H1 (cell line): ENCODE data around the gene AKR1C2. TPM values are rescaled to one million over a fixed set of nuclear protein-coding genes. Genes with fewer than 3 reads are reported as not detected.

ENCODE experiments used
- CTCF ChIA-PET: fragments of 300-600 bp; sonication (Branson Sonifier 250); formaldehyde crosslinking; loops from one replicate; lab custom pipeline; 2021; ENCODE audit not compliant: partially characterized antibody; lab: Charles Lee
- POLR2A ChIA-PET: fragments of 300-600 bp; sonication (Branson Sonifier 250); formaldehyde crosslinking; loops from one replicate; lab custom pipeline; 2021; ENCODE audit warnings: inconsistent platforms; ENCODE audit not compliant: partially characterized antibody; lab: Charles Lee
- DNase-seq, 2 experiments: peaks; one replicate each; pipeline versions ENCODE4 v3.0.0 to v3.0.0-alpha.2; 2010 to 2022; ENCODE audit warnings: low spot score in 2 of 2, low read depth in 1 of 2, mixed read lengths in 1 of 2
- FAIRE-seq: peaks from 2 replicates; lab custom pipeline; 2011; peaks lifted over from hg19 to GRCh38; lab: Jason Lieb, UNC
- H2AFZ ChIP-seq: 2 replicates; pipeline ENCODE4 v1.8.1; 2012; ENCODE audit warnings: low read length, inconsistent platforms
- H2AK5ac ChIP-seq: 2 replicates; pipeline ENCODE4 v1.6.1; 2013; ENCODE audit warnings: low read depth, low read length
- H2BK120ac ChIP-seq: replicated peaks from 2 replicates; pipeline ENCODE3; 2013; ENCODE audit warnings: low read depth, low read length, inconsistent platforms
- H2BK12ac ChIP-seq: 2 replicates; pipeline ENCODE4 v1.6.1; 2013; ENCODE audit warnings: low read depth, low read length
- H2BK15ac ChIP-seq: 2 replicates; pipeline ENCODE4 v1.6.1; 2013; ENCODE audit warnings: low read length
- H2BK20ac ChIP-seq: 2 replicates; pipeline ENCODE4 v1.6.1; 2013; ENCODE audit warnings: low read length
- H2BK5ac ChIP-seq: 2 replicates; pipeline ENCODE4 v1.6.1; 2013; ENCODE audit warnings: low read depth, low read length
- H3K14ac ChIP-seq: 2 replicates; pipeline ENCODE4 v1.6.1; 2013; ENCODE audit warnings: inconsistent platforms; ENCODE audit not compliant: insufficient read length
- H3K18ac ChIP-seq: 2 replicates; pipeline ENCODE4 v1.6.1; 2013; ENCODE audit warnings: low read length; ENCODE audit errors: extremely low read depth
- H3K23ac ChIP-seq: 2 replicates; pipeline ENCODE4 v1.6.1; 2013; ENCODE audit warnings: inconsistent platforms; ENCODE audit not compliant: insufficient read length
- H3K23me2 ChIP-seq: 2 replicates; pipeline ENCODE4 v1.6.1; 2013; ENCODE audit warnings: low read depth, low read length
- H3K27ac ChIP-seq: 2 replicates; pipeline ENCODE4 v1.6.1; 2011; ENCODE audit warnings: low read depth, low read length, inconsistent platforms
- H3K27me3 ChIP-seq, 4 experiments: replicated peaks in 1 of 4; 1 replicate in 1 of 4; 2 replicates in 3 of 4; pipeline versions ENCODE4 v1.6.1 to v1.8.1; 2011 to 2013; ENCODE audit warnings: low read length in 3 of 4, mild to moderate bottlenecking in 3 of 4, inconsistent platforms in 2 of 4, mixed read lengths in 2 of 4, moderate library complexity in 1 of 4; ENCODE audit not compliant: control insufficient read depth in 3 of 4, insufficient read depth in 3 of 4; ENCODE audit errors: extremely low read depth in 1 of 4
- H3K36me3 ChIP-seq, 4 experiments: 2 replicates each; pipeline versions ENCODE4 v1.6.1 to v1.8.1; 2011 to 2013; ENCODE audit warnings: mild to moderate bottlenecking in 4 of 4, low read length in 3 of 4, moderate library complexity in 2 of 4, control low read depth in 1 of 4, inconsistent platforms in 1 of 4; ENCODE audit not compliant: insufficient read depth in 4 of 4, control insufficient read depth in 2 of 4
- H3K4ac ChIP-seq: replicated peaks from 2 replicates; pipeline ENCODE3; 2013; ENCODE audit warnings: low read length, low read depth, mixed read lengths, inconsistent platforms; ENCODE audit not compliant: insufficient read length
- H3K4me1 ChIP-seq, 4 experiments: replicated peaks in 1 of 4; 1 replicate in 1 of 4; 2 replicates in 3 of 4; pipeline versions ENCODE4 v1.6.1 to v1.8.1; 2011 to 2013; ENCODE audit warnings: low read length in 3 of 4, inconsistent platforms in 2 of 4, mixed read lengths in 1 of 4; ENCODE audit not compliant: insufficient read depth in 4 of 4, control insufficient read depth in 3 of 4
- H3K4me2 ChIP-seq, 2 experiments: 2 replicates each; pipeline versions ENCODE4 v1.6.1 to v1.8.1; 2011 to 2013; ENCODE audit warnings: low read depth in 2 of 2, low read length in 2 of 2, control low read depth in 1 of 2, inconsistent platforms in 1 of 2, mild to moderate bottlenecking in 1 of 2; ENCODE audit not compliant: insufficient read depth in 1 of 2
- H3K4me3 ChIP-seq, 4 experiments: fragments of 200-600, 300-600 bp in 1 of 4; sonication (generic), shearing (Covaris generic), sonication (Bioruptor Twin) in 1 of 4; 2 replicates each; pipeline versions ENCODE4 v1.5.1 to v1.8.1; 2011 to 2016; ENCODE audit warnings: low read length in 4 of 4, low read depth in 3 of 4, control low read depth in 2 of 4, inconsistent platforms in 2 of 4, mild to moderate bottlenecking in 2 of 4, mixed read lengths in 1 of 4, moderate library complexity in 1 of 4; ENCODE audit not compliant: insufficient read depth in 2 of 4; ENCODE audit errors: extremely low read depth in 1 of 4
- H3K56ac ChIP-seq: replicated peaks from 2 replicates; pipeline ENCODE3; 2013; ENCODE audit warnings: low read depth, mild to moderate bottlenecking, mixed read lengths, low read length, inconsistent platforms; ENCODE audit not compliant: insufficient read length
- H3K79me1 ChIP-seq: 2 replicates; pipeline ENCODE4 v1.6.1; 2013; ENCODE audit warnings: low read depth, low read length, control low read depth
- H3K79me2 ChIP-seq, 2 experiments: 2 replicates each; pipeline versions ENCODE4 v1.6.1 to v1.8.1; 2012 to 2013; ENCODE audit warnings: low read length in 2 of 2, mild to moderate bottlenecking in 2 of 2, inconsistent platforms in 1 of 2; ENCODE audit not compliant: insufficient read depth in 2 of 2, control insufficient read depth in 1 of 2
- H3K9ac ChIP-seq, 4 experiments: replicated peaks in 1 of 4; 1 replicate in 1 of 4; 2 replicates in 3 of 4; pipeline versions ENCODE4 v1.6.1 to v1.8.1; 2011 to 2013; ENCODE audit warnings: low read depth in 3 of 4, low read length in 3 of 4, control low read depth in 2 of 4, mild to moderate bottlenecking in 2 of 4, moderate library complexity in 2 of 4, inconsistent platforms in 1 of 4; ENCODE audit errors: extremely low read depth in 1 of 4
- H3K9me3 ChIP-seq, 2 experiments: 2 replicates each; pipeline versions ENCODE4 v1.6.1 to v1.8.1; 2012 to 2013; ENCODE audit warnings: mild to moderate bottlenecking in 2 of 2, moderate library complexity in 2 of 2, control low read depth in 1 of 2, inconsistent platforms in 1 of 2, low read depth in 1 of 2, low read length in 1 of 2, mixed read lengths in 1 of 2; ENCODE audit not compliant: insufficient read depth in 2 of 2
- H4K20me1 ChIP-seq, 2 experiments: replicated peaks in 1 of 2; 2 replicates each; pipeline versions ENCODE3 to v1.8.1; 2011 to 2013; ENCODE audit warnings: inconsistent platforms in 2 of 2, low read length in 2 of 2, mild to moderate bottlenecking in 1 of 2; ENCODE audit not compliant: insufficient read depth in 2 of 2, control insufficient read depth in 1 of 2
- H4K5ac ChIP-seq: 2 replicates; pipeline ENCODE4 v1.6.1; 2013; ENCODE audit warnings: low read length, low read depth, mixed read lengths, inconsistent platforms; ENCODE audit not compliant: insufficient read length
- H4K8ac ChIP-seq: 2 replicates; pipeline ENCODE4 v1.8.0; 2013; ENCODE audit warnings: mild to moderate bottlenecking, moderate library complexity, low read length, inconsistent platforms; ENCODE audit not compliant: insufficient read depth; ENCODE audit errors: extremely low read depth
- H4K91ac ChIP-seq: replicated peaks from 2 replicates; pipeline ENCODE3; 2013; ENCODE audit warnings: low read length, mixed read lengths, inconsistent platforms; ENCODE audit not compliant: insufficient read length
- CREB1 ChIP-seq: IDR thresholded peaks from 2 replicates; pipeline ENCODE4 v1.6.1; 2012; ENCODE audit warnings: inconsistent platforms
- SP4 ChIP-seq: IDR thresholded peaks from 2 replicates; pipeline ENCODE4 v1.6.1; 2012; ENCODE audit warnings: low read length, inconsistent platforms
- TBP ChIP-seq: IDR thresholded peaks from 2 replicates; pipeline ENCODE4 v1.6.1; 2011; ENCODE audit warnings: low read depth, low read length, improper control_type of control experiment
- WGBS, 2 experiments: shearing (Covaris generic) in 1 of 2; methylation state at CpG; one replicate each; pipeline versions ENCODE4 v1.1.6 to v1.1.7; 2013 to 2015; ENCODE audit warnings: low lambda C conversion rate in 2 of 2, mixed read lengths in 2 of 2, inconsistent platforms in 1 of 2, low coverage in 1 of 2, missing lambda C conversion rate in 1 of 2; ENCODE audit not compliant: insufficient replicate concordance in 2 of 2, insufficient coverage in 1 of 2, insufficient read length in 1 of 2; ENCODE audit errors: extremely low coverage in 1 of 2, missing lambda C conversion rate in 1 of 2; 5-methylcytosine and 5-hydroxymethylcytosine counted together
- polyA plus RNA-seq, 7 experiments: library from polyadenylated mRNA; depleted of rRNA in 3 of 7; stranded (reverse) in 5 of 7; unstranded in 2 of 7; fragments of >200 nt in 5 of 7; fragments of 200-250 nt in 2 of 7; gene quantifications; 1 replicate in 5 of 7; 2 replicates in 1 of 7; 4 replicates in 1 of 7; pipeline versions ENCODE4 v1.2.1 to v1.2.3, GENCODE V29; 2011 to 2013; ENCODE audit warnings: missing spikeins in 2 of 7, mixed read lengths in 2 of 7
- total RNA-seq: library from RNA; stranded (reverse); fragmentation: NEBNext Ultra II Directional; extraction: Animal tissue kit (Norgen Biotek cat#: 25700); gene quantifications from 2 replicates; pipeline ENCODE4 v1.2.1, GENCODE V29; 2021
- TF ChIP-seq, protein P1 (sequence below): IDR thresholded peaks from 2 replicates; pipeline ENCODE4 v1.6.1; 2011; ENCODE audit warnings: low read depth, mild to moderate bottlenecking, low read length; ENCODE audit not compliant: insufficient read depth

The AKR1C2 gene
- total and polyA plus RNA-seq, 2 of the 8 experiments (the other 6 are each of a cell fraction or from before 2014, with no cell fraction given) = 0.77 to 1.2 TPM

DNA sequence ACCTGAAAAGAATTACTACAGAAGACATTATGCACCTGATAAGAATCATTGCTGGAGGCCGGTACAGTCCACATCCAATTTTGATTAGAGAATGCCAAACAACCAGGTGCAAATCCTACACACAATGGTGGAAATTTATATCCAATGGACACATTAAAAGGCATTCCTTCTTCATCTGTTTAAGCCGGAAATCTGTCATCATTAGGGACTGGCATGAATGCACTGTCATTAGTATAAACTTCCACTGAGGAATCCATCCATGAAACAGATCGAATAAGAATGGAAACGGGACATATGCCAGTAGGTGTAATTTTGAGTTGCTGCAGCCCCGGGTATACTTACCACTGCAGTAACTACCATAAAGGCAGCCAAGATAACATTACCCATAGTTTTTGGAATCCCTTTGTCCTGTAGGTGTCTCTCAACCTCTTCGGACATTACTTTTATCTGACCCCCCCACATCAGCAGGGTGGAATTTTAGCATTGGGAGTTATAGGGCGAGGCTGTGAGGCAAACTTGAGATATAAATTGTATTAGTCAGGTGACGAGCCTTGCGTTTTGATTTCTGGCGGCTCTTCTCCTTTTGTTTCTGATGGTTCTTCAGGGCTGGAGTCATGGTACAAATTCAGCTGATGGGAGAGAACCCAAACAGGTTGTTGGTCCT lies 36.5 kb upstream of the AKR1C2 start:
- H3K23ac ChIP-seq = no peak overlapping the region
- no peaks in the 10 kb centered on the region for H3K23me2 ChIP-seq
- POLR2A ChIA-PET = no interaction called here
- FAIRE-seq = no peak
- no peak overlapping the region for H3K9ac ChIP-seq
- no peak overlapping the region for H2BK15ac ChIP-seq
- no peak overlapping the region for H3K14ac ChIP-seq
- no peak for DNase-seq
- H3K27me3 ChIP-seq = no peaks in the 10 kb centered on the region
- H3K4ac ChIP-seq = no peak overlapping the region
- H2AFZ ChIP-seq = no peak overlapping the region
- no peak overlapping the region for H4K91ac ChIP-seq
- H3K79me2 ChIP-seq = no peaks in the 10 kb centered on the region
- H3K9me3 ChIP-seq = no peaks in the 10 kb centered on the region; a peak in 1 of 4 replicates
- H3K18ac ChIP-seq = no peak overlapping the region
- CTCF ChIA-PET = no interaction called here
- H3K4me1 ChIP-seq = no peaks in the 10 kb centered on the region
- 95% methylated on average over 10 of the region's 10 CpGs; no CpG with 5 or more reads in 1 of the 2 experiments for WGBS, 2 experiments
- no peaks in the 10 kb centered on the region for H3K79me1 ChIP-seq
- no peak overlapping the region for H4K5ac ChIP-seq
- H4K20me1 ChIP-seq = no peaks in the 10 kb centered on the region
- H2BK5ac ChIP-seq = no peak overlapping the region
- H3K4me3 ChIP-seq = no peak overlapping the region
- H2BK20ac ChIP-seq = no peak overlapping the region
- no peak overlapping the region for H3K56ac ChIP-seq
- H2BK120ac ChIP-seq = no peak overlapping the region
- no peak overlapping the region for H2AK5ac ChIP-seq
- no peak overlapping the region for H2BK12ac ChIP-seq
- no peak overlapping the region for H4K8ac ChIP-seq
- no peaks in the 10 kb centered on the region for H3K36me3 ChIP-seq
- H3K27ac ChIP-seq = no peak overlapping the region
- H3K4me2 ChIP-seq = no peak overlapping the region
- TF ChIP-seq TBP = no peak
- TF ChIP-seq SP4 = no peak
- TF ChIP-seq CREB1 = no peak
- TF ChIP-seq, protein P1, sequence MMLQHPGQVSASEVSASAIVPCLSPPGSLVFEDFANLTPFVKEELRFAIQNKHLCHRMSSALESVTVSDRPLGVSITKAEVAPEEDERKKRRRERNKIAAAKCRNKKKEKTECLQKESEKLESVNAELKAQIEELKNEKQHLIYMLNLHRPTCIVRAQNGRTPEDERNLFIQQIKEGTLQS = no peak
